Epithelial cell of prostate (primary cell): ENCODE data around the gene B4GALT6.

Experiments used
- DNase-seq: peaks from one replicate; pipeline ENCODE4 v3.0.0-alpha.2; 2011; ENCODE audit warnings: low read depth, low spot score
- H3K27ac ChIP-seq: fragments of 450-650 bp; 2 replicates; pipeline ENCODE4 v1.5.1; 2017; ENCODE audit warnings: mild to moderate bottlenecking

Gene B4GALT6

DNA sequence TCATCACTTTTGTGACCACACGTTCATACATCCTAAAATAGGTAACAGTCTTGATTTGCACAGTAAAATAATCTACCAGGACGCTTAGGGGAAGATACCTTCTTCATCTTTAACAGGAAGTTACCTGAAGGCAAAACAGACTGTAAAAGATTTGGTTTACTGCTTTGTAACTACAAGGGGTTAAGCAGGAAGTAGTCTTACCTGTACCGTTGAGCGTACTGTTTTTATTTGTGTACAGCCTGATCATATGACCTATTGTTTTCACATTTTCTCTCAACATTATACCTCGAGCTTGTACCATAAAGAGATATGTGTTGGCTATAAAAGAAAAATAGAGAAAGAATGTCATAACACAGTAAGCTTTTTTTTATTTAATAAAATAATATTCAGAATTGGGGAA lies 18.3 kb downstream of the B4GALT6 start:
- H3K27ac ChIP-seq = no peak overlapping the region
- DNase-seq = no peak

- H3K27ac ChIP-seq = no peak overlapping the region
- DNase-seq = no peak
Observed at GRCh38 chr18:31664101-31664500, 20.3 kb downstream of the B4GALT6 start.

DNA sequence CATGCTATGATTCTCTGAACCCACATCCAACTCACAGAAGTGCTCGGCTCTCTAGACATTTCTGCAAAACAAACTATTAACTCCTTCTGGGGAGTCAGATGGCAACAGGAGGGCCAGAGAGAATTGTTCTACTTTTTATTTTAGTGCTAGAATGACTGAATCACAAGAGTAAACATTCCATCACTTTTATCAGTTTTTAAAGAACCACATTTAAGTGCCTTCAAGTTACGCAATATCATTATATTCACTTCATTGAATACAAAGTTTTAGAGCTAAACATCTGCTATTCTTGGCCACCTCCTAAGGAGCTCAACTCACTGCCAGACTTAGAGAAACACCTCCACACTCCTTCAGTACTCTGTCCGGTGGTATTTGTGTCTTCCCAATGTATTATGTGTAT lies 22.4 kb downstream of the B4GALT6 start:
- DNase-seq = no peak
- H3K27ac ChIP-seq = no peak overlapping the region

DNA sequence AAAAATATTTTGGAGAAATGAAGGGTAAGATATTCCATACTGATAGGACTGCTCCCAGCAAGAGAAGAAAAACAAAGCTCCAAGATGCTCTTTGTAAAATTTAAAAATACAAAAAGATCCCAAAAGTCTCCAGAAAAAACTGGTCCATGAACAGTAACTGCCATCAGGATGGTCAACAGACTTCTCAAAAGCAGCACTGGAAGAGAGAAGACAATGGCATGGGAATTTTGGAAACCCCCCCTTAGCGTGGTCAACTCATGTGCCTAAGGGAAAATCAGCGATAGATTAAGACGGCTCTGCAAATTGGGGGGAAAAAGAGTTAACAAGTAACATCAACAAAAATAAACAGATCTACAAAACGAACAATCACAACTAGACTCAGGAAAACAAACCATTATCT lies 23.6 kb downstream of the B4GALT6 start:
- H3K27ac ChIP-seq = no peak overlapping the region
- no peak for DNase-seq

- no peak for DNase-seq
- H3K27ac ChIP-seq = no peak overlapping the region
Observed at GRCh38 chr18:31659576-31660177, 24.7 kb downstream of the B4GALT6 start.

DNA sequence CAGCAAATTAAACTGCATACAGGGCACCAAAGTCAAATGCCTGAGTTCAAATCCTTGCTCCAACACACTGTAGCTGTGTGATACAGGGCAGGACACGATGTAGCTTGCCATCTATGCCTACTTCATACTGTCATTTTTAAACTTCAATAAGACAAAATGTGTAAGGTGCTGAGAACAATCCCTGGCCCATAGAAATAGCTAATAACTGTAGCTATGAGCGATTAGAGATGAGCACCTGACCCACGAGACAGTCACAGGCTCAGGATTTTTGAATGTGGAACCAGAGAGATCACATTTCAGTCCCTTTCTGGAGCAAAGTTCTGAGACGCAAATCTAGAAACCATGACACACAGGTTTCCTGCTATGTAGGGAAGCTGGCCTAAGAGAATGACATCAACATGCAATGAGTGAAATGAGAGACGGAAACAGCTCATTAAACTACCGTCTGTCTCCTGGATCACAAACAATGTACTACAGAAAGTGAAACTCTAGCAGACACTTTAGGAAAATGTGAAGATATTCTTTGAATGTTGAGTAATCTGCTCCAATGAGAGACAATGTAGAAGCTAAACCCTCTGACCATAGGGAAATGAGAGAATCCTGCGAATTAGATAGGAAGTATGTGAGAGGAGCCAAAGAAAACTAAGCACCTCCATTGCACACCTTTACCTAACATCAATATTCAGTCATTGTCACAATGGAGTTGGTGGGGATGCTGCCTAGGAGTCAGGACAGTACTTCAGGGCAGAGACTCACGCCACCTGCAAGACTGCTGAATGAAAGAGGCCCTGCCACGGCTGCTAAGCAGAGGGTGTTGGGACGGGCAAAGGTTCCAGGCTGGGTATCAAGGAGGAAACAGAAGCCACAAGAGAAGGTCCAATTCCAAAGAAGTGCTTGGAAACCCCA lies 25.5 kb downstream of the B4GALT6 start:
- H3K27ac ChIP-seq = no peak overlapping the region
- DNase-seq = no peak

GRCh38 chr18:31657823-31658669 lies 26.3 kb downstream of the B4GALT6 start:
- DNase-seq = no peak
- H3K27ac ChIP-seq = no peak overlapping the region

- DNase-seq = no peak
- no peak overlapping the region for H3K27ac ChIP-seq
Observed at GRCh38 chr18:31656754-31657153, 27.6 kb downstream of the B4GALT6 start.

DNA sequence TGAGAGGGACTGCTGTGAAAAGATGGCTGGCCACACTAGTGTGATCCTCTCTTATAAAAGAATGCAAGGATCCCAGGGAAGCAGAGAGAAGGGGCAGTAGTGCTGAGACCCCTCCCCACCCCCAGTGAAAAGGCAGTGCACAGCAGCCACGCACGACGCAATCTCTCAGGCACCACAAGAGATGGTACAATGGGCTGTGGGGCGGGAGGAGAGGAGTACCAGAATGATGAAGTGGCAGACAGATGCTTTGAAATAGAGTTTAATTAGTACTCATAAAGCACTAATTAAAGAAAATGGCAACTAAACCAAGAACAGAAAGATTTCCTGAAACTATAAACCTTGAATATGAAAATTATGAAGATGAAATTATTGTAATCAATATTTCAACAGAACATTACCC lies 29.0 kb downstream of the B4GALT6 start:
- no peak for DNase-seq
- H3K27ac ChIP-seq = no peak overlapping the region

GRCh38 chr18:31652877-31653276 lies 31.5 kb downstream of the B4GALT6 start:
- no peak overlapping the region for H3K27ac ChIP-seq
- DNase-seq = no peak

- H3K27ac ChIP-seq = no peak overlapping the region
- DNase-seq = no peak
Observed at GRCh38 chr18:31652357-31652756, 32.0 kb downstream of the B4GALT6 start.

DNA sequence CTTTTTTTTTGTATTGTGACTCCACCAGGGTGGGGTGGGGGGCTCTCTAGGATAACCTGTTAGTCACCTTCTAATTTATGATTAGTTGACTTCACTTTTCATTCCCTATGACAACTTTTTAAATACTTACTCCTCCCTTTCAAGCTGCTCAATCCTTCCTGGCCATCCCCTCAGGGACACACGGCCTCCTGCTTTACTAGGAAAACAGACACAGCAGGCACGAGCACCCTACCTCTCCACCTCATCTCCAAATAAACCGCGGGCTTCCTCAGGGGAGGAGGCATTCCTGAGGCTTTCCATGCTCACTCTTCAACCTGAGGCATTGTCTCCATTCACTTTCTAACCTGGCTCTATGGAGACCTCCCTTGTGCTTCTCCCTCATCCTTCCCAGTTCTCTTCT lies 33.0 kb downstream of the B4GALT6 start:
- no peak for DNase-seq
- H3K27ac ChIP-seq = no peak overlapping the region

DNA sequence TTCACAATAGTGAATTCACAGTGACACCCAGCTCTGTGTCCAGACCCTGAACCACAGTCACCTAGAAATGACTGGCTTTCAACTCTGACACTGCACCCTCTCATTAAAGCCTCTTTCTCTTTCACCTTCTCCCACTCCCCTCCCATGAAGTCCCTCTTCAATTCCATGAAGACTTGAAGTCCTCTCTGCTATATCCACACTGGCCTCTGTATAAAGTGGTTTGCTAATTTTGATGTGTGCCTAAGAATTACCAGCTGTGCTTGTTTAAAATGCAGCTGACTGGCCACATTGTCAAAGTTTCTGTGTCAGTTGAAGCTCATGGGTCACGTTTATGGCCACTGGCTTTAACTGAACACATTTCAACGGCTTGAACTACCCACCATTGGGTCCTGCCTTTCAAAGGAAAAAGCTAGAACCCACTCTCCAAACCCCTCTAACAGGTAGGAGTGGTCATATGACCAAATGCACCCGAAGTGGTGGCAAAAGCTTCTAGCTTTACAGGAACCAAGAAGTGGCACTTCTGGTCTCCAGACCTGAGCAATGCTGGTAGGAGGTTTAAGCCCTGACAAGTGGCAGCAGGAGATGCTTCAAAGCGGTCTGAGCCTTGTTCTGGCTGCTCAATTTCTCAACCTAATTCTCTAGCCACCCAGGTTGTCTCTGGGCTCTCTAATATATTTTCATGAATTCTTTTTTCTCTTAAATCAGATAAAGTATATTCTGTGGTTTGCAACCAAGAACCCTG lies 34.2 kb downstream of the B4GALT6 start:
- H3K27ac ChIP-seq = no peak overlapping the region
- no peak for DNase-seq

DNA sequence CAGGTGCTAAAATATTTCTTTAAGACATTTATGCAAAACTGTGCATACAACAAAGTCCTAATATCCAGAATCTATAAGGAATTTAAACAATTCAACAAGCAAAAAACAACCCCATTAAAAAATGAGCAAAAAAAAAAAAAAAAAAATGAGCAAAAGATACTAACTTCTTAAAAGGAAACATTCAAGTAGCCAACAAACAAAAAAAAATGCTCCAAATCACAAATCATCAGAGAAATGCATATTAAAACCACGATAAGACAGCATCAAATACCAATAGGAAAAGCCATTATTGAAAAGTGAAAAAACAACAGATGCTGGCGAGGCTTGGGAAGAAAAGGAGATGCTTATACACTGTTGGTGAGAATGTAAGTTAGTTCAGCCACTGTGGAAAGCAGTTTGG lies 34.9 kb downstream of the B4GALT6 start:
- no peak overlapping the region for H3K27ac ChIP-seq
- no peak for DNase-seq

DNA sequence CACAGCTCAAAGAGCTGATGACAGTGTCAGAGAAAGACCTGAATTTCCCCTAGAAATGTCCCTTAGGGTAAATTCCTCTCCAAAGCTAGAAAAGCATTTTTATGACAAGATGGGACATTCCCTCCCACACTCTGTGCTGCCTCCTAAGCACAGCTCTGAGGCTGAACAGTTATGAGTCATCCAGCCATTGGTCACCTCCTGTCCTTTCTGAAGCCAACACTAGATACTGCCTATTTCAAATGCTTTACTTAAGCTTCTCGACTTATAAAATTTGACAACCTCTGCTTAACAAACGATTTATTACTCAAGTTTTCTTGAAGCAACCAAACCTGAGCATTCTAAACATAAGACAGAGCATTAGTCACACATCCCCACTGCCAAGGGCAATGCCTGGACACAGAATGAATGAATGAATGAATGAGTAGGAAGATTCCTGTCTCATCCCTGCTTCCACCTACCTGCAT lies 35.4 kb downstream of the B4GALT6 start:
- peak; percentile 20 for DNase-seq
- no peak overlapping the region for H3K27ac ChIP-seq

DNA sequence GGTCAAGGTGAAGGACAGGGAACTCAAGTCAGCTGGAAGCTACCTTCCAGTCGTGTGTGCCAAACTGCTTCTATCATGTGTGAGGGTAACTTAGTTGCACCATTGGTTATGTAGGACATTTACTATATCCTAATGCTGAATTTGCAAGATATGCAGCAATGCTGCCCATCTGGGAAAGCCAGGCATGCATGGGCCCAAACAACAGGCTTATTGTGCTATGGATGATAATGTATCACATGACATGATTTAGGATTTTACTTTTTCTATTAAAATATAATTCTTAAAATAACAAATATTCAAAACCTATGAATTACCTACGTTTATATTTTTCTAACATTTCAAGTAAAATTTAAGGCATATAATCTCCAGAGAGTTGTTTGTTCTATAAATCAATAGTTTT lies 35.9 kb downstream of the B4GALT6 start:
- no peak overlapping the region for H3K27ac ChIP-seq
- no peak for DNase-seq

- no peak overlapping the region for H3K27ac ChIP-seq
- no peak for DNase-seq
Observed at GRCh38 chr18:31647127-31647753, 37.1 kb downstream of the B4GALT6 start.

- no peak overlapping the region for H3K27ac ChIP-seq
- no peak for DNase-seq
Observed at GRCh38 chr18:31646332-31647126, 37.9 kb downstream of the B4GALT6 start.

DNA sequence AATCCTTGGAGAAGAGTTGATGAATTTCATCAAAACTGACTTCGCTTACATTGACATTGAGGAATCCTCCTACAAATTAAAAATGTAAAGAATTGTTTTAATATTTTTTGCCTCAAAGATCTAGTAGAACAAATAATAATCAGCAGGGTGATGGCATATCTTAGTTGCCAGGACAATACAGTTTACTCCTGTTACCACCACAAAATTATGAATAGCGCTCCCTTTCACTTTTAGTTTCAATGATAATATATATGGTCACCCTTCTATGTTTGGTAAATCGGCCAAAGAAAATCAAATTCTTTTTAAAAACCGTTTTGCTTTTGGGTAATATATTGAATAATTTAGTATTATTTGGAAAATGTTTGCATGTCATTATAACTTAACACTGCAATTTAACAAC lies 39.0 kb downstream of the B4GALT6 start:
- H3K27ac ChIP-seq = no peak overlapping the region
- no peak for DNase-seq
